Measurements from ENCODE around the gene CSNK1D. TPM values are rescaled to one million over a fixed set of nuclear protein-coding genes. Genes with fewer than 3 reads are reported as not detected.
A peak's percentile ranks its signal among the peaks of the same experiment; 100 is the strongest.

CSNK1D gene
- polyA plus RNA-seq, 3 donors from 2014 or later, result 48.9 to 130 (median 55.9) TPM

DNA sequence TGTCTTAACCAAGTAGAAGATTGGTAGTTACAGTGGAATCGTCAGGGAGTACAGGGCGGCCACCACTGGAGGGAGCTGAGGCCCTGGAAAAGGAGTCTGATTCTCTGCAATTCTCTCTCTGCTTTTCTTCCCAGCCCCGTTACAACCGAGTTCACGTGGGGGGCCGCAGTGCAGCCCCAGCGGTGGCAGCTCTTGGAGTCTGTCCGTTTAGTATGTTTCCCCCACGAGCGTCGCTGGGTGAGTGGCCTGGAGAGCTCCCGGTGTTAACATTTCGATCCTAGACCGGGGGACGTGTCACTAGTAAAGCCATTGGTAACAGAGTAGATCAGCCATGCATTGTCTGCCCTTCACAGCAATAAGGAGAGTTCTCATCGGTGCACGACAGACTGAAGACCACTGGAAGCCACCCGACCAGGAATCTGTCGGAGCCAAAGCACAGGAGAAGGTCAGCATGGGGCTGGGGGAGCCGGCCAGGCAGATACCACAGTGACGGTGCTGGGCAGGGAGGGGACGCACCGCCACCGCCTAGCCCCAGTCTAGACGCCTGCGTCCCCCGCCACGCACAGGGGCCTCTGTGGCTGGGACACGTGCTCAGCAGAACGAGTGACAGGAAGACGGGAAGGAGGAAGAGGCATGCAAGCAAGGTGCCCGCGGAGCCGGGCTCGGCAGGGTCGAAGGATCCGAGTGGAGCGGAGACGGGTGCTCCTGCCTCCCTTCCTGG, 28.9 kb downstream of the CSNK1D start:
- peaks cover 19 to 36% (median 21%) of the 10 kb centered on the region in 3 donors for H3K36me3 Mint-ChIP-seq
- no peaks in the 10 kb centered on the region for H3K9me3 Mint-ChIP-seq
- peaks cover 65 to 73% of the 10 kb centered on the region in 2 donors for H3K4me1 Mint-ChIP-seq
- DNase-seq, result peak in 1 of 3 donors; percentile 29
- H3K27me3 Mint-ChIP-seq (ENCODE audit: low read depth in 3 of 3), result peaks cover 18 to 86% (median 71%) of the 10 kb centered on the region in 3 donors
- H3K4me3 Mint-ChIP-seq, result peak overlapping the region in 1 of 5 donors; percentile 4
- H3K27ac Mint-ChIP-seq, result peak overlapping the region; percentile 72 to 91 (median 82)

DNA sequence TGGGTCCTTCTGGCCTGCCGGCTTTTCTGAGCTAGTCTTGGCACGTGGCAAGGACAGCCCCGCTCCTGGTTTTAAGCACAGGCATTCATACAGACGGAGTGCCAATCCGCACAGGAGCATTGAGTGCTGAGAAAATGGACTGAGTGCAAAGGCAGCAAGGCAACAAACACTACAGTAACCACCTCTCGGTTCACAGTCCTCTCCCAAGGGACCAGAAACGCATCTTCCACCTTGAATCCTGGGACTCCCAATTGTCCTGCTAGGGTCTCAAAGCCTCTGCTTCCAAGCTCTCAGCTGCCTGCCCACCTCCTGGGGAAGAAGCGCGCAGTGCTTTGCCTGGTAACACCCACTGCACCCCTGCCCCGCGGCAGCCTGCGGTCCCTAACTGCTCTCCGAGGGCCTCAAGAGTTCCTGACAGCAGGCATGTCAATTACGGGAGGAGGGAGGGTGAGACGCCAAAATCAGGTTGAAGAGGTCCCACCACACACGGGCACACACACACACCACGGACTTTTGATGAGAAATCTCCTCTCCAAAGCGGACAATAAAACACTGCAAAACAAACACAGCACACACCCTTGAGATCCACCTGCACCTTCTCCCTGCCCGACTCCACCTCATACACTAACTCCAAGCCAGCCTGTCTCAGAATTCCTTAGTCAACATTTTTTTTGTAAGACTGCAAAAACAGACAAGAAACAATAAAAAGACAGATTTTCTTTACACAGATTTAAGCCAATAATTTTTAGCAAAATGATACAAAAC, 29.7 kb downstream of the CSNK1D start:
- H3K9me3 Mint-ChIP-seq, result no peaks in the 10 kb centered on the region
- H3K4me1 Mint-ChIP-seq, result peaks cover 68 to 75% of the 10 kb centered on the region in 2 donors
- H3K27me3 Mint-ChIP-seq (ENCODE audit: low read depth in 3 of 3), result peaks cover 18 to 84% (median 72%) of the 10 kb centered on the region in 3 donors

DNA sequence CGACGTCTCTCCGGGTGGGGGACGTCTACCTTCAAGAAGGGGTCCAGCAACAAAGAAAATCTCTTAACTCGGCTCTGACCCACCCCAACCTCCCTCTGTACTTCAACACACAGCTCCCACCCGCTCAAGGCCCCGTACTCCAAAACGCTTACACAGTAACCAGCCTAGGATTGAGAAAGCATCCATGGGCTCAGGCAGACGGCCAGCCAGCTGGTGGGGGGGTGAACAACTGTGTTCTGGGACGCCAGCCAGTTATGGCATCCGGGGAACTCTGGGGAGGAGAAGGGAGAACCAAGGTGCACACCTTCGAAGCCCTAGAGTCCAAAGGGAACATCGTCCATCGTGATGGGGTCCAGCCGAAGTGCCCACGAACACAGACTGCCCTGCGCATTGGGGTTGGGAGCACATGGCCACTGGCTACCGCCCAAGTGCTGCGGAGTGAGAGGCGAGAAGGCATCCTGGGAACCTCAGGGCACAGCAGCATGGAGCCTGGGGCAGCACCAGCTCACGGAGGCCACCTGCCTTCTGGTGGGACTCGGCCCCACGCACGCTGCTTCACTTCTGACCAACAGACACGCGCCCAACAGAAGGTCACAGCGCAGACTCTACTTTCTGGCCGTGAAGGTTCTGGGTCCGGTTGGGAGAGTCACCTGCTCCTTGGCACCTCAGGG, 30.4 kb downstream of the CSNK1D start:
- peaks cover 17 to 27% (median 19%) of the 10 kb centered on the region in 3 donors for H3K36me3 Mint-ChIP-seq

More for the DNA sequence above, 29.7 kb downstream of the CSNK1D start:
- no peak overlapping the region for H3K4me3 Mint-ChIP-seq
- H3K27ac Mint-ChIP-seq, result peak overlapping the region; percentile 61 to 91 (median 82)
- H3K36me3 Mint-ChIP-seq, result peaks cover 19 to 33% (median 21%) of the 10 kb centered on the region in 3 donors
- DNase-seq, result no peak

DNA sequence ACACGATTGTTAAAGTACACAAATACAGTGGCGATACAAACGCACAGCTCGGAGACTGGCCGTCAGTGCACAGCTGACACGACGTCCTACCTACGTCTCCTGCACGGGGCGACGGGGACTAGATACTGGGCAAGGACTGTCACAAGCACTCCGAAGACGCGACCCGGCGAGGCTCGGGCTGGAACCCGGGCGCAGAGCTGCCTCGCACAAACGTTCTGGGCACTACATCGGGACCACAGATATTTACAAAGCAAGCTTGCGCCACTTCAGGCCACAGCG, 30.9 kb downstream of the CSNK1D start:
- Mint-ChIP-seq H3K27ac (peak overlapping the region in 5 of 6 donors; percentile 12 to 82 (median 62)), H3K4me1 (peaks cover 69 to 74% of the 10 kb centered on the region in 2 donors)

More for the DNA sequence above, 30.4 kb downstream of the CSNK1D start:
- Mint-ChIP-seq H3K4me3 (peak overlapping the region in 1 of 5 donors; percentile 6), H3K27me3 (ENCODE audit: low read depth in 3 of 3) (peaks cover 18 to 83% (median 74%) of the 10 kb centered on the region in 3 donors), H3K9me3 (no peaks in the 10 kb centered on the region), H3K27ac (peak overlapping the region; percentile 12 to 91 (median 54)), H3K4me1 (peaks cover 72 to 78% of the 10 kb centered on the region in 2 donors)
- no peak for DNase-seq

DNA sequence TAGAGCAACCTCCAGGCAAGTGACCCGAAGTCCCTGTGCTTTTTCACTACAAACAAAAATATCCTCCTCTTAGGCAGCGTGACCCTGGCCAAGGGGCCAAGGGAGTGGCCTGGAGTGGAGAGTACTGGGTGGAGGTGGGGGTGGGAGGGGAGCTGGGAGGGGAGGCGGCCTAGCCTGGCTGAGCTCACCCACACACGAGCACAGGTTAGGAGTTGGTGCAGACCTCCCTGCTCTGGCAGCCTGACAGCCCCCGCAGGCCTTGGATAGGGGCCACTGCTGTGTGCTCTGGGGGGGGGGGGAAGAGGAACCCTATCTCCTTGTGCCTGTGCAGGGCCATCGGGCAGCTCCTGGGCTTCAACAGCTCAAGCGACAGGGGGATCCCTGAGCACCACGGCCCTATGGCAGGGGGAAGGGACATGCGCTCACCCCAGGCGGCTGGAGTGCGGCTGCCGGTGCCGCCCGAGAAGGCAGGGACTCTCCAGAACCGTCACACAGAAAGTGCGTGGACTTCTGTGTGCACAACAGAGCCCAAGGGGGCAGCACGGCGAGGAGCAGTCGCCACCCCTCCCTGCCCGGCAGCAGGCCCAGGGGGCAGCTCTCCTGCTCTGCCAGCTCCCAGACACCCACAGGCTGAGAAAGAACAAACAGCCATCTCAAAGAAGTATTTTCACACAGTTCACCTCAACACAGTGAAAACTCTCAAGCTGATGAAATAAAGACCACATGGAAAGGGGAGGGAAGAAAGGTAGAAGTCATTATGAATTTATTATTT, 31.4 kb downstream of the CSNK1D start:
- DNase-seq, result no peak
- Mint-ChIP-seq H3K36me3 (peaks cover 14 to 24% (median 16%) of the 10 kb centered on the region in 3 donors), H3K27ac (peak overlapping the region; percentile 72 to 88 (median 81)), H3K9me3 (no peaks in the 10 kb centered on the region), H3K4me3 (peak overlapping the region in 3 of 5 donors; percentile 25 to 58 (median 36)), H3K27me3 (ENCODE audit: low read depth in 3 of 3) (peaks cover 15 to 83% (median 74%) of the 10 kb centered on the region in 3 donors), H3K4me1 (peaks cover 63 to 72% of the 10 kb centered on the region in 2 donors)

More for the DNA sequence above, 30.9 kb downstream of the CSNK1D start:
- Mint-ChIP-seq H3K9me3 (no peaks in the 10 kb centered on the region), H3K36me3 (peaks cover 14 to 24% (median 16%) of the 10 kb centered on the region in 3 donors), H3K4me3 (peak overlapping the region in 1 of 5 donors; percentile 6), H3K27me3 (ENCODE audit: low read depth in 3 of 3) (peaks cover 16 to 83% (median 74%) of the 10 kb centered on the region in 3 donors)
- DNase-seq, result no peak

DNA sequence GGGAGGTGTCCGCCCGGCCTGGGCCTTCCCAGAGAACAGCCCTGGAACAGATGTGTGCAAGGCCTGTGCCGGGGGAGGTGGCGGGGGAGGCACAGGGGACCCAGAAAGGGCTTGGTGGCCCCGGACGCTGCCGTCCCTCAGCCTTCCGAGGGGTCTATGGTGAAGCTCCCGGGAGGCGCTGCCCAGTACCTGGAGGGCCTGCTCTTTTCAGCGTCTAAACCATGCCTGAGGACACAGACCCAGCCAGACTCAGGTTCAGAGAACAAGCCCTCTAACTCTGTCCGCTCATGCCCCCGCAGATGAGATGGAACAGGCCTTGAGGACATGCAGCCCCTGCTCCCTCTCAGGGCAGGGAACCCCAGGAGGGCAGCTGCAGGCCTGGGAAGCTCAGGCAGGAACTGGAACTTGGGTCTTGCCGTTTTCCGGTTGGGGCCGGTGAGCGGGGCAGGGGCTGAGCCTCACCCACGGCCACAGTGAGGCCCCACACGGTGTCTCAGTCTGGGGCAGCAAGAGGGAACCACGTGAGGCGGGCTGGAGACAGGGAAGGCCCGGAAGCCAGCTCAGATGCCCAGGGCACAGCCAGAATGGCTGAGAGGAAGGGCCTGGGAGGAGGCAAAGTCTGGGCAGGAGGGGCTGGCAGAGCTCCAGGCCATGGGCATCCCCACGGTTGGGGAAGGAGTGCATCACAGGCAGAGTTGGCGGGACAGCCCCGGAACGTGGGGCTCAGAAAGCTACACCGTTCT, 32.1 kb downstream of the CSNK1D start:
- Mint-ChIP-seq H3K36me3 (peaks cover 14 to 24% (median 16%) of the 10 kb centered on the region in 3 donors), H3K27ac (peak overlapping the region; percentile 73 to 90 (median 83)), H3K9me3 (no peaks in the 10 kb centered on the region), H3K27me3 (ENCODE audit: low read depth in 3 of 3) (peaks cover 16 to 79% (median 77%) of the 10 kb centered on the region in 3 donors), H3K4me3 (peak overlapping the region; percentile 18 to 58 (median 34)), H3K4me1 (peaks cover 56 to 67% of the 10 kb centered on the region in 2 donors)
- peak; percentile 32 to 38 (median 38) for DNase-seq

DNA sequence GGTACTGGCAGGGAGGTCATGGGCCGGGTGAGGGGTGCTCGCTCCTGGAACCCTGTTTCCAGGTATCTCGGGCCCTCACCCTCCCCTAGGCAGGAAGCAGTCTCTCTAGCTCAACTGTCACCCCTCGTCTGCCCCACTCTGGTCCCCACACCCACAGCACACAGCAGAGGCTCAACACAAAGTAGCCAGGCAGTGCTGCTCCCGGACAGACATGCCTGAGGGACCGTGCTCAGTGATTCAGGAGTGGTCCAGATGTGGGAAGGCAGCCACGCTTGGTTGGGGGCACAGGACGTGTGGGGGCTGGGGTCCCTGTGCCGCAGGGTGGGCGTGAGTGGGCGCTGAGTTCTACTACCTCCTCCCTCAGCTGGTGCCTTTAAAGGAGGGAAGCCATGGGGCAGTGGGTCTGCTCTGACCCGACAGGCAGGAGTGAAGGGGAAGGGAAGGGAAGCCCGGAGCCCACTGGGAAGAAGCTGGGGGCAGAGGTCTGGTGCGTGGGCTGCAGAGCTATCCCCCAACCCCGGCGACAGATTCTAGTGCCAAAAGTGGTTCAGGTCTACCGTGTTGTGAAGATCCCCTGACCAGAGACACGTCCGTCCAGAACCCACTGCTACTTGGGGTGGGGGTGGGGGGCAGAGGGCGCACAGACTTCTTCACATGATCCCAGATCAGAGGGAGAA, 32.9 kb downstream of the CSNK1D start:
- H3K27me3 Mint-ChIP-seq (ENCODE audit: low read depth in 3 of 3), result peaks cover 16 to 76% (median 74%) of the 10 kb centered on the region in 3 donors
- DNase-seq, result peak in 1 of 3 donors; percentile 19
- peak overlapping the region; percentile 65 to 90 (median 81) for H3K27ac Mint-ChIP-seq
- H3K4me1 Mint-ChIP-seq, result peaks cover 53 to 63% of the 10 kb centered on the region in 2 donors
- peak overlapping the region; percentile 21 to 51 (median 34) for H3K4me3 Mint-ChIP-seq
- no peaks in the 10 kb centered on the region for H3K9me3 Mint-ChIP-seq
- peaks cover 14 to 20% (median 16%) of the 10 kb centered on the region in 3 donors for H3K36me3 Mint-ChIP-seq

DNA sequence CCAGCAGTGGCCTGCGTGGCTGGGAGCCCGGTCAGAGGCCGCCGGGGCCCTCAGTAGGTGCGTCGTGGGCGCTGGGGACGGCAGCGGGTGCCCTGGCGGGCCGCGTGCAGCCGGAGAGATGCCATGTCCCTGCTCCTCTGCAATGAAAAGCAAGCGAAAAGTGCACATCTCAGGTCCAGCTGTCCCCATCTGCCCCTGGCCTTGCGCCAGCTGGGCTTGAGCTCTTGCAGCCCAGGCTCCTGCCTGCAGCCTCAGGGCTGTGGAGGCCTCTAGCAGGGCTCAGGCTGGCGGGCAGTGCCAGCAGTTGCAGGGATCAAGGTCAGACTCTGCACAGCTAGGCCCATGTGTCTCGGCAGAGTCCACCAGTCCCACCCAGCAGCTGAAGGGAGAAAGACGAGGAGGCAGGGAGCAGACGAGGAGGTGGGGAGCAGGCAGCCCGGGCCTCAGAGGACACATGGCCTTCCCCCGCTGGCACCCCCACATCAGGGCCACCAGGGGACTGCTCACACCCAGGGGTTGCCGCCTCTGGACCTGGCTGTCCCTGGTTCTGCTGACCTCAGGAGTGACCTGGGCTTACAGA, 33.5 kb downstream of the CSNK1D start:
- Mint-ChIP-seq H3K36me3 (peaks cover 14 to 17% (median 16%) of the 10 kb centered on the region in 3 donors), H3K27ac (peak overlapping the region; percentile 65 to 90 (median 81)), H3K4me3 (peak overlapping the region in 2 of 5 donors; percentile 13 to 51), H3K27me3 (ENCODE audit: low read depth in 3 of 3) (peaks cover 14 to 73% (median 70%) of the 10 kb centered on the region in 3 donors), H3K4me1 (peaks cover 48 to 64% of the 10 kb centered on the region in 2 donors), H3K9me3 (no peaks in the 10 kb centered on the region)
- DNase-seq, result no peak

DNA sequence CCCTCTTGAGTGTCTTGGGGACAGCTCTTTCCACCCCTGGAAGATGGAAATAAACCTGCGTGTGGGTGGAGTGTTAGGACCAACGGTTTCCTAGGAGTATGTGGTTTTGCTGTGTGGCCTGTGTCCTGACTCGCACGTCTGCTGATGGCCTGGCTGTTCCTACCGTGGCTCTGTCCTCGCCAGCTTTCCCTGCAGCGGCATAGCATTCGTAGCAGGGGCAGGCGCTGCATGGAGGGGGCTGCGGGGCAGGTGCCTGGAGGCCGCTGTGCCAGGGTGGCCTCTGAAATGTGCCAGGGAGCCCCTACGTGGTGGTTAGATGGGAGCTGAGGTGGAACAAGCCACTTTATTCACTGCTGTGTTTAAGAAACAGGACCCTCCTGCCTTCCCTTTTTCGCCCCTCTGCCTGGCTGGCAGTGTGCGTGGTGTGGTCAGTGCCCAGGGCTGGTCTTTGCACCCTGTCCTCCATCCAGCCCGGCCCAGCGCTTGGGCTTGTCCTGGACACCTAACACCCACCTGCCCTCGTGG, 34.0 kb downstream of the CSNK1D start:
- peaks cover 14 to 74% (median 70%) of the 10 kb centered on the region in 3 donors for H3K27me3 Mint-ChIP-seq (ENCODE audit: low read depth in 3 of 3)
- H3K4me1 Mint-ChIP-seq, result peaks cover 43 to 60% of the 10 kb centered on the region in 2 donors
- peak overlapping the region in 4 of 5 donors; percentile 29 to 85 (median 52) for H3K4me3 Mint-ChIP-seq
- H3K27ac Mint-ChIP-seq, result peak overlapping the region; percentile 7 to 91 (median 66)
- no peaks in the 10 kb centered on the region for H3K9me3 Mint-ChIP-seq
- peak in 1 of 3 donors; percentile 6 for DNase-seq
- H3K36me3 Mint-ChIP-seq, result peaks cover 12 to 14% (median 12%) of the 10 kb centered on the region in 3 donors

DNA sequence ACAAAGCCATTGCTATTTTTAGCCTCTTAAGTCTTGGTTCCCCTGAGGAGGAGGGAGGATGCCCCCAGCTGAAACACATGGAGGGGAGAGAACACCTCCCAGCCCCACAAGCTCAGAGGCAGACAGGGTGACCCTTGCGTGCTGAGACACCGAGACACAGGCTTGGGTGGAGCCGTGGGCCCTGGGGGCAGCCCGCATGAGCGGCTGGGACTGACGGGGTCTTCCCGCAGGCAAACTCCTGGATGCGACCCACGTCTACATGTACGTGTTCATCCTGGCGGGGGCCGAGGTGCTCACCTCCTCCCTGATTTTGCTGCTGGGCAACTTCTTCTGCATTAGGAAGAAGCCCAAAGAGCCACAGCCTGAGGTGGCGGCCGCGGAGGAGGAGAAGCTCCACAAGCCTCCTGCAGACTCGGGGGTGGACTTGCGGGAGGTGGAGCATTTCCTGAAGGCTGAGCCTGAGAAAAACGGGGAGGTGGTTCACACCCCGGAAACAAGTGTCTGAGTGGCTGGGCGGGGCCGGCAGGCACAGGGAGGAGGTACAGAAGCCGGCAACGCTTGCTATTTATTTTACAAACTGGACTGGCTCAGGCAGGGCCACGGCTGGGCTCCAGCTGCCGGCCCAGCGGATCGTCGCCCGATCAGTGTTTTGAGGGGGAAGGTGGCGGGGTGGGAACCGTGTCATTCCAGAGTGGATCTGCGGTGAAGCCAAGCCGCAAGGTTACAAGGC, 34.9 kb downstream of the CSNK1D start:
- Mint-ChIP-seq H3K27me3 (ENCODE audit: low read depth in 3 of 3) (peaks cover 10 to 74% (median 63%) of the 10 kb centered on the region in 3 donors), H3K36me3 (peaks cover 5% of the 10 kb centered on the region in 3 donors), H3K4me1 (peaks cover 36 to 53% of the 10 kb centered on the region in 2 donors), H3K27ac (peak overlapping the region; percentile 82 to 91 (median 88)), H3K9me3 (no peaks in the 10 kb centered on the region), H3K4me3 (peak overlapping the region; percentile 74 to 85 (median 79))
- peak; percentile 58 to 64 (median 64) for DNase-seq

Measured in immature natural killer cell (primary cell).